B cell (primary cell): ENCODE results near the gene HDAC9. TPM values are rescaled to one million over a fixed set of nuclear protein-coding genes. Genes with fewer than 3 reads are reported as not detected.

Source experiments
- ATAC-seq: fragments of 200-7000 bp; cut with Tn5 transposase; one replicate; pipeline ENCODE4 v1.10.0; 2021; ENCODE audit warnings: low read depth, mild to moderate bottlenecking, moderate number of reproducible peaks, moderate library complexity
- CTCF ChIA-PET: fragments of 350-600 bp; sonication (Branson Sonifier 250); formaldehyde crosslinking; loops from one replicate; lab custom pipeline; 2021; ENCODE audit warnings: antibody characterized with exemption, inconsistent platforms; lab: Charles Lee
- POLR2A ChIA-PET: fragments of 350-600 bp; sonication (Branson Sonifier 250); formaldehyde crosslinking; loops from one replicate; lab custom pipeline; 2021; ENCODE audit warnings: antibody characterized with exemption; lab: Charles Lee
- DNase-seq: peaks from one replicate; pipeline ENCODE4 v3.0.0; 2013
- H2AFZ ChIP-seq: 2 replicates; pipeline ENCODE4 v1.6.1; 2012; ENCODE audit warnings: mild to moderate bottlenecking, low read depth, low read length; ENCODE audit not compliant: insufficient read depth, poor library complexity, severe bottlenecking
- H3K27ac ChIP-seq, 2 donors: 1 replicate in 1 of 2; 2 replicates in 1 of 2; pipeline ENCODE4 v1.5.1; 2012 to 2013; ENCODE audit warnings: low read length in 2 of 2, mild to moderate bottlenecking in 2 of 2, moderate library complexity in 1 of 2
- H3K27me3 ChIP-seq, 4 experiments: fragments of 200-600 bp in 1 of 4; sonication (generic) in 1 of 4; replicated peaks in 1 of 4; 1 replicate in 2 of 4; 2 replicates in 2 of 4; pipeline versions ENCODE4 v1.6.1 to v1.7.0; 2013 to 2016; ENCODE audit warnings: low read length in 3 of 4, mild to moderate bottlenecking in 2 of 4, mixed read lengths in 1 of 4, moderate library complexity in 1 of 4; ENCODE audit not compliant: insufficient read depth in 4 of 4, control insufficient read depth in 3 of 4; ENCODE audit errors: control extremely low read depth in 1 of 4
- H3K36me3 ChIP-seq, 2 experiments: replicated peaks in 1 of 2; 1 replicate in 1 of 2; 2 replicates in 1 of 2; pipeline versions ENCODE4 v1.6.1 to v1.7.1; 2013; ENCODE audit warnings: low read length in 1 of 2; ENCODE audit not compliant: insufficient read depth in 2 of 2, control insufficient read depth in 1 of 2; ENCODE audit errors: control extremely low read depth in 1 of 2, extremely low read depth in 1 of 2
- H3K4me1 ChIP-seq, 2 donors: fragments of 200-600 bp in 1 of 2; sonication (generic) in 1 of 2; 1 replicate in 1 of 2; 2 replicates in 1 of 2; pipeline versions ENCODE4 v1.5.1 to v1.6.1; 2013 to 2017; ENCODE audit warnings: low read length in 2 of 2; ENCODE audit not compliant: control insufficient read depth in 2 of 2, insufficient read depth in 2 of 2
- H3K4me2 ChIP-seq: replicated peaks from 2 replicates; pipeline ENCODE3; 2012; ENCODE audit warnings: mild to moderate bottlenecking, low read depth, low read length; ENCODE audit not compliant: poor library complexity, severe bottlenecking
- H3K4me3 ChIP-seq, 5 experiments: fragments of 200-600 bp in 1 of 5; sonication (generic) in 1 of 5; 1 replicate in 3 of 5; 2 replicates in 2 of 5; pipeline versions ENCODE4 v1.5.1 to v1.7.0; 2011 to 2016; ENCODE audit warnings: low read length in 4 of 5, mild to moderate bottlenecking in 4 of 5, low read depth in 2 of 5, control low read depth in 1 of 5, moderate library complexity in 1 of 5; ENCODE audit not compliant: insufficient read depth in 1 of 5; ENCODE audit errors: control extremely low read depth in 1 of 5, extremely low read depth in 1 of 5
- H3K79me2 ChIP-seq: fragments of 200-600 bp; sonication (generic); one replicate; pipeline ENCODE4 v1.6.0; 2016; ENCODE audit warnings: low read length; ENCODE audit not compliant: control insufficient read depth, insufficient read depth
- H3K9ac ChIP-seq: fragments of 200-600 bp; sonication (generic); 2 replicates; pipeline ENCODE4 v1.6.1; 2017; ENCODE audit warnings: mild to moderate bottlenecking, low read length, moderate library complexity
- H3K9me3 ChIP-seq, 3 donors: one replicate each; pipeline versions ENCODE4 v1.6.1 to v1.7.1; 2013; ENCODE audit warnings: low read length in 2 of 3; ENCODE audit not compliant: control insufficient read depth in 2 of 3, insufficient read depth in 1 of 3; ENCODE audit errors: control extremely low read depth in 1 of 3
- H4K20me1 ChIP-seq: 2 replicates; pipeline ENCODE4 v1.6.0; 2012; ENCODE audit warnings: mild to moderate bottlenecking, low read length; ENCODE audit not compliant: insufficient read depth, control insufficient read depth, poor library complexity, severe bottlenecking
- H3K27ac Mint-ChIP-seq: one replicate; pipeline ENCODE4 v1.8.0; 2021; ENCODE audit warnings: mixed read lengths
- H3K27me3 Mint-ChIP-seq: one replicate; pipeline ENCODE4 v1.8.0; 2021; ENCODE audit warnings: mixed read lengths
- H3K4me1 Mint-ChIP-seq: one replicate; pipeline ENCODE4 v1.8.0; 2021; ENCODE audit warnings: mixed read lengths
- H3K4me3 Mint-ChIP-seq: one replicate; pipeline ENCODE4 v1.8.0; 2021; ENCODE audit warnings: mixed read lengths
- H3K9me3 Mint-ChIP-seq: one replicate; pipeline ENCODE4 v1.8.0; 2022; ENCODE audit warnings: mixed read lengths; ENCODE audit not compliant: insufficient read depth
- EZH2 ChIP-seq: IDR thresholded peaks from 2 replicates; pipeline ENCODE4 v1.6.1; 2012; ENCODE audit warnings: borderline replicate concordance, low read depth, mild to moderate bottlenecking, moderate library complexity, low read length; ENCODE audit not compliant: insufficient read depth, poor library complexity, severe bottlenecking
- WGBS: methylation state at CpG from one replicate; pipeline ENCODE4 v1.1.5; 2013; ENCODE audit warnings: missing lambda C conversion rate; ENCODE audit not compliant: insufficient coverage; 5-methylcytosine and 5-hydroxymethylcytosine counted together
- intact Hi-C: fragments of 100-400 bp; cut with micrococcal nuclease; formaldehyde crosslinking; loops from one replicate; pipeline ENCODE4 v1.10.0; 2022
- polyA plus RNA-seq: library from polyadenylated mRNA; depleted of rRNA; stranded (reverse); fragments of >200 nt; gene quantifications from 2 replicates; pipeline ENCODE4 v1.2.3, GENCODE V29; 2012
- total RNA-seq, 2 donors: library from RNA; stranded (reverse); fragments of 120-200 nt in 1 of 2; gene quantifications; 1 replicate in 1 of 2; 2 replicates in 1 of 2; pipeline versions ENCODE4 v1.2.3 to v1.2.4, GENCODE V29; 2013 to 2022
- TF ChIP-seq, protein P1 (sequence below): fragments of 200-600 bp; IDR thresholded peaks from one replicate; pipeline ENCODE4 v1.8.0; 2022; ENCODE audit warnings: antibody characterized with exemption, mild to moderate bottlenecking

The HDAC9 gene
- total and polyA plus RNA-seq, 2 donors (not counting 1 experiment from before 2014, with no cell fraction given) = 49.1 to 64.8 TPM

DNA sequence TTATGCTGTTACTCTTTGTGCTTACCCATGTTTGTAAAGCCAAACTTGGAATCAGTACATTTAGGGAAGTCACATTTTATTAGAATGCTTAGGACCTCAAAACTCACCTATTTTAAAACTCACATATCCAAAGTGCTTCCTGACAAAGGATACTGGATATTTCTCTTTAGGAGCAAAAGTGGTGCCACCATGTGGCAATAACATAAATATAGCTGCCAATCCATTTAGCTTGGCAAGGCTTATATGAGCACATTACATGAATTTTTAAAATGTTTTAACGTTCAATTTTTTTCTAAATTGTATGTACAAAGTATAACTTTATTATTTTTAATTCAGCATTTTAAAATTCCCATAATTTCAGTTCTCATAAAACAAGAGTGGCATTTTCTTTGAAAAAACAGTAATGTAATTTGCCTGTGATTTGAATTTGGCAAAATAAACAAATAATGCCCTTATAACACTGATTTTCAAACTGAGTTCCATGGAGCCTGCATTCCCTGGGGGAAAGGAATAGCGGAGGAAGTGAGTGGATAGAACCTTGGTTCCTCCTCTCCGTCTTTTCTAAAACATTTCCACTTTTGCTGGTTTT is 75.4 kb downstream of the HDAC9 start:
- intact Hi-C loops = no loop called here
- H3K4me2 ChIP-seq = peak overlapping the region; percentile 18
- H4K20me1 ChIP-seq = no peaks in the 10 kb centered on the region
- no peaks in the 10 kb centered on the region for H3K27me3 Mint-ChIP-seq
- no peak for ATAC-seq
- peaks cover 77% of the 10 kb centered on the region for H3K79me2 ChIP-seq
- WGBS = no CpG with 5 or more reads among the region's 3 CpGs
- no peaks in the 10 kb centered on the region for H3K27me3 ChIP-seq
- H3K36me3 ChIP-seq = peaks cover 0 to 7% of the 10 kb centered on the region in 2 experiments
- H3K9me3 Mint-ChIP-seq = no peaks in the 10 kb centered on the region
- POLR2A ChIA-PET = interaction anchor here (1.0 kb wide), 1 partner anchor 40 kb away, joined by 3 read pairs; no protein-coding TSS in a partner anchor
- H3K4me3 Mint-ChIP-seq = no peak overlapping the region
- no peak overlapping the region for H3K9ac ChIP-seq
- DNase-seq = no peak
- H3K27ac Mint-ChIP-seq = peak overlapping the region; percentile 20
- CTCF ChIA-PET = interaction anchor here (0.7 to 7.3 kb wide), 20 partner anchors 12 to 218 kb away, joined by 3 to 58 read pairs (median 4); partner anchors contain the start of gene HDAC9
- no peak overlapping the region for H3K4me3 ChIP-seq
- peak overlapping the region in 1 of 2 donors; percentile 44 for H3K27ac ChIP-seq
- H3K4me1 Mint-ChIP-seq = peaks cover 62% of the 10 kb centered on the region
- peaks cover 45 to 56% of the 10 kb centered on the region in 2 donors for H3K4me1 ChIP-seq
- peaks cover 0 to 5% (median 0%) of the 10 kb centered on the region in 3 donors for H3K9me3 ChIP-seq
- TF ChIP-seq, protein P1, sequence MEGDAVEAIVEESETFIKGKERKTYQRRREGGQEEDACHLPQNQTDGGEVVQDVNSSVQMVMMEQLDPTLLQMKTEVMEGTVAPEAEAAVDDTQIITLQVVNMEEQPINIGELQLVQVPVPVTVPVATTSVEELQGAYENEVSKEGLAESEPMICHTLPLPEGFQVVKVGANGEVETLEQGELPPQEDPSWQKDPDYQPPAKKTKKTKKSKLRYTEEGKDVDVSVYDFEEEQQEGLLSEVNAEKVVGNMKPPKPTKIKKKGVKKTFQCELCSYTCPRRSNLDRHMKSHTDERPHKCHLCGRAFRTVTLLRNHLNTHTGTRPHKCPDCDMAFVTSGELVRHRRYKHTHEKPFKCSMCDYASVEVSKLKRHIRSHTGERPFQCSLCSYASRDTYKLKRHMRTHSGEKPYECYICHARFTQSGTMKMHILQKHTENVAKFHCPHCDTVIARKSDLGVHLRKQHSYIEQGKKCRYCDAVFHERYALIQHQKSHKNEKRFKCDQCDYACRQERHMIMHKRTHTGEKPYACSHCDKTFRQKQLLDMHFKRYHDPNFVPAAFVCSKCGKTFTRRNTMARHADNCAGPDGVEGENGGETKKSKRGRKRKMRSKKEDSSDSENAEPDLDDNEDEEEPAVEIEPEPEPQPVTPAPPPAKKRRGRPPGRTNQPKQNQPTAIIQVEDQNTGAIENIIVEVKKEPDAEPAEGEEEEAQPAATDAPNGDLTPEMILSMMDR = no peak
- TF ChIP-seq EZH2 = no peak
- no peak overlapping the region for H2AFZ ChIP-seq

GRCh38 chr7:18572154-18572553 is 76.6 kb downstream of the HDAC9 start:
- Histone ChIP-seq H3K9me3 (peaks cover 0 to 5% (median 0%) of the 10 kb centered on the region in 3 donors), H3K4me1 (peaks cover 45 to 57% of the 10 kb centered on the region in 2 donors), H2AFZ (no peak overlapping the region), H3K4me2 (no peak overlapping the region), H3K79me2 (peaks cover 88% of the 10 kb centered on the region), H4K20me1 (no peaks in the 10 kb centered on the region), H3K4me3 (no peak overlapping the region), H3K27ac (no peak overlapping the region), H3K9ac (no peak overlapping the region), H3K36me3 (peaks cover 0 to 7% of the 10 kb centered on the region in 2 experiments), H3K27me3 (no peaks in the 10 kb centered on the region)
- CTCF ChIA-PET = interaction anchor here (0.7 to 7.3 kb wide), 14 partner anchors 15 to 1265 kb away, joined by 3 to 58 read pairs (median 8); partner anchors contain the start of gene HDAC9
- no peaks in the 10 kb centered on the region for H3K27me3 Mint-ChIP-seq
- WGBS = no CpG with 5 or more reads among the region's 4 CpGs
- peak overlapping the region; percentile 32 for H3K4me3 Mint-ChIP-seq
- POLR2A ChIA-PET = interaction anchor here (1.2 kb wide), 1 partner anchor 18 kb away, joined by 3 read pairs; no protein-coding TSS in a partner anchor
- intact Hi-C loops = loop anchor here (2.0 kb wide), 1 partner anchor 19 kb away; no protein-coding TSS in a partner anchor
- peaks cover 62% of the 10 kb centered on the region for H3K4me1 Mint-ChIP-seq
- H3K9me3 Mint-ChIP-seq = no peaks in the 10 kb centered on the region
- ATAC-seq (no peak), DNase-seq (no peak)
- TF ChIP-seq EZH2 = no peak
- TF ChIP-seq, protein P1 = no peak
- peak overlapping the region; percentile 73 for H3K27ac Mint-ChIP-seq
